ENCODE results near the gene IFT43. TPM values are rescaled to one million over a fixed set of nuclear protein-coding genes. Genes with fewer than 3 reads are reported as not detected.

Gene IFT43
- polyA plus RNA-seq, 1 experiment: 41.4 TPM

- H3K27me3 ChIP-seq (ENCODE audit: control insufficient read depth, insufficient read depth, low read length): peaks cover 3% of the 10 kb centered on the region
- no peaks in the 10 kb centered on the region for H3K9me3 ChIP-seq (ENCODE audit: control insufficient read depth, insufficient read depth, low read length)
- H3K27ac ChIP-seq (ENCODE audit: low read depth, low read length): peak overlapping the region; percentile 74
- H3K4me3 ChIP-seq (ENCODE audit: low read depth, low read length): peak overlapping the region; percentile 66
- CTCF ChIA-PET: interaction anchor here (0.5 to 21.2 kb wide), 50 partner anchors 9 to 1305 kb away, joined by 3 to 484 read pairs (median 4); partner anchors contain the start of gene FLVCR2
- POLR2A ChIA-PET: interaction anchor here (0.9 to 2.1 kb wide), 6 partner anchors 76 to 273 kb away, joined by 4 to 16 read pairs (median 9); no protein-coding TSS in a partner anchor
- TF ChIP-seq CTCF (IDR thresholded peaks at IDR 0.05; ENCODE audit: low read depth, low read length): peak; percentile 65
- peak; percentile 50 for DNase-seq (ENCODE audit: low read depth, low spot score)
Observed at GRCh38 chr14:75982266-75983018, 3.1 kb upstream of the IFT43 start.

GRCh38 chr14:75983019-75983358 lies 2.6 kb upstream of the IFT43 start:
- POLR2A ChIA-PET: interaction anchor here (0.9 to 2.1 kb wide), 6 partner anchors 77 to 274 kb away, joined by 4 to 16 read pairs (median 9); no protein-coding TSS in a partner anchor
- CTCF ChIA-PET: interaction anchor here (0.5 to 21.2 kb wide), 49 partner anchors 9 to 1304 kb away, joined by 3 to 484 read pairs (median 4); partner anchors contain the start of gene FLVCR2

GRCh38 chr14:75984674-75985073 lies 889 bp upstream of the IFT43 start:
- Histone ChIP-seq H3K9me3 (ENCODE audit: control insufficient read depth, insufficient read depth, low read length) (no peaks in the 10 kb centered on the region), H3K27me3 (ENCODE audit: control insufficient read depth, insufficient read depth, low read length) (peaks cover 3% of the 10 kb centered on the region), H3K27ac (ENCODE audit: low read depth, low read length) (no peak overlapping the region), H3K4me3 (ENCODE audit: low read depth, low read length) (no peak overlapping the region)
- ChIA-PET CTCF (interaction anchor here (1.0 to 21.2 kb wide), 5 partner anchors 10 to 273 kb away, joined by 4 to 484 read pairs (median 10); no protein-coding TSS in a partner anchor), POLR2A (no interaction called here)
- DNase-seq (ENCODE audit: low read depth, low spot score): no peak
- no peak for TF ChIP-seq CTCF (IDR thresholded peaks at IDR 0.05; ENCODE audit: low read depth, low read length)

More at GRCh38 chr14:75983019-75983358, 2.6 kb upstream of the IFT43 start:
- peaks cover 3% of the 10 kb centered on the region for H3K27me3 ChIP-seq (ENCODE audit: control insufficient read depth, insufficient read depth, low read length)
- H3K4me3 ChIP-seq (ENCODE audit: low read depth, low read length): peak overlapping the region; percentile 66
- no peak for TF ChIP-seq CTCF (IDR thresholded peaks at IDR 0.05; ENCODE audit: low read depth, low read length)
- no peak for DNase-seq (ENCODE audit: low read depth, low spot score)
- peak overlapping the region; percentile 21 for H3K27ac ChIP-seq (ENCODE audit: low read depth, low read length)
- H3K9me3 ChIP-seq (ENCODE audit: control insufficient read depth, insufficient read depth, low read length): no peaks in the 10 kb centered on the region

GRCh38 chr14:75986439-75986765 lies 839 bp downstream of the IFT43 start:
- peak overlapping the region; percentile 77 for H3K4me3 ChIP-seq (ENCODE audit: low read depth, low read length)
- ChIA-PET CTCF (interaction anchor here (0.9 to 21.2 kb wide), 3 partner anchors 9 to 275 kb away, joined by 3 to 484 read pairs (median 6); no protein-coding TSS in a partner anchor), POLR2A (interaction anchor here (0.6 kb wide), 1 partner anchor 192 kb away, joined by 4 read pairs; no protein-coding TSS in a partner anchor)
- no peak for DNase-seq (ENCODE audit: low read depth, low spot score)
- H3K27me3 ChIP-seq (ENCODE audit: control insufficient read depth, insufficient read depth, low read length): peaks cover 3% of the 10 kb centered on the region
- no peak overlapping the region for H3K27ac ChIP-seq (ENCODE audit: low read depth, low read length)
- no peak for TF ChIP-seq CTCF (IDR thresholded peaks at IDR 0.05; ENCODE audit: low read depth, low read length)
- H3K9me3 ChIP-seq (ENCODE audit: control insufficient read depth, insufficient read depth, low read length): no peaks in the 10 kb centered on the region

Data from AG04450 (cell line).